Stimulated activated CD4-positive, alpha-beta T cell treated with anti-CD3 and anti-CD28 coated beads, Interleukin-12 subunit alpha, Interleukin-12 subunit beta, amount 100 ng/mL, for 4 hours (primary cell): ENCODE measurements around the gene COL11A2.

Experiments
- DNase-seq: peaks from one replicate; pipeline ENCODE4 v3.0.0-alpha.2; 2020

Gene COL11A2

GRCh38 chr6:33114406-33114805 is 77.9 kb downstream of the COL11A2 start:
- DNase-seq: no peak

- DNase-seq: no peak
These were observed 78.5 kb downstream of the COL11A2 start for GRCh38 chr6:33113755-33114154.
